HL-60 (cell line): ENCODE data around the gene SMIM28.
A peak's percentile ranks its signal among the peaks of the same experiment; 100 is the strongest.

Experiments
- DNase-seq, 2 experiments: peaks; one replicate each; pipeline ENCODE4 v3.0.0-alpha.2; 2010 to 2020; ENCODE audit warnings: low read depth in 1 of 2, low spot score in 1 of 2
- H3K27ac ChIP-seq: fragments of 250-450 bp; sonication (Bioruptor Pico); replicated peaks from 2 replicates; pipeline ENCODE4 v1.5.1; 2020; ENCODE audit warnings: mild to moderate bottlenecking, moderate library complexity
- H3K27me3 ChIP-seq: fragments of 250-450 bp; sonication (Bioruptor Pico); 2 replicates; pipeline ENCODE4 v1.5.1; 2021; ENCODE audit warnings: mild to moderate bottlenecking, moderate library complexity; ENCODE audit not compliant: insufficient read depth, poor library complexity, severe bottlenecking
- H3K4me3 ChIP-seq: replicated peaks from 2 replicates; pipeline ENCODE4 v1.5.1; 2011; ENCODE audit warnings: mild to moderate bottlenecking, control low read depth, low read length; ENCODE audit not compliant: insufficient read depth
- GABPA ChIP-seq: IDR thresholded peaks from 2 replicates; pipeline ENCODE4 v1.6.1; 2012; ENCODE audit warnings: low read depth
- POLR2AphosphoS5 ChIP-seq: IDR thresholded peaks from 2 replicates; pipeline ENCODE4 v1.6.1; 2012; ENCODE audit warnings: low read depth
- SPI1 ChIP-seq: IDR thresholded peaks from 2 replicates; pipeline ENCODE4 v1.6.1; 2012; ENCODE audit warnings: low read depth, mild to moderate bottlenecking, borderline replicate concordance
- TF ChIP-seq, protein P1 (sequence below): IDR thresholded peaks from 2 replicates; pipeline ENCODE4 v1.6.1; 2012; ENCODE audit warnings: low read depth; ENCODE audit not compliant: insufficient replicate concordance
- TF ChIP-seq, protein P2 (sequence below): IDR thresholded peaks from one replicate; pipeline ENCODE4 v1.5.1; 2011; ENCODE audit warnings: low read length, control low read depth, inconsistent platforms; ENCODE audit not compliant: insufficient read depth

SMIM28 gene

DNA sequence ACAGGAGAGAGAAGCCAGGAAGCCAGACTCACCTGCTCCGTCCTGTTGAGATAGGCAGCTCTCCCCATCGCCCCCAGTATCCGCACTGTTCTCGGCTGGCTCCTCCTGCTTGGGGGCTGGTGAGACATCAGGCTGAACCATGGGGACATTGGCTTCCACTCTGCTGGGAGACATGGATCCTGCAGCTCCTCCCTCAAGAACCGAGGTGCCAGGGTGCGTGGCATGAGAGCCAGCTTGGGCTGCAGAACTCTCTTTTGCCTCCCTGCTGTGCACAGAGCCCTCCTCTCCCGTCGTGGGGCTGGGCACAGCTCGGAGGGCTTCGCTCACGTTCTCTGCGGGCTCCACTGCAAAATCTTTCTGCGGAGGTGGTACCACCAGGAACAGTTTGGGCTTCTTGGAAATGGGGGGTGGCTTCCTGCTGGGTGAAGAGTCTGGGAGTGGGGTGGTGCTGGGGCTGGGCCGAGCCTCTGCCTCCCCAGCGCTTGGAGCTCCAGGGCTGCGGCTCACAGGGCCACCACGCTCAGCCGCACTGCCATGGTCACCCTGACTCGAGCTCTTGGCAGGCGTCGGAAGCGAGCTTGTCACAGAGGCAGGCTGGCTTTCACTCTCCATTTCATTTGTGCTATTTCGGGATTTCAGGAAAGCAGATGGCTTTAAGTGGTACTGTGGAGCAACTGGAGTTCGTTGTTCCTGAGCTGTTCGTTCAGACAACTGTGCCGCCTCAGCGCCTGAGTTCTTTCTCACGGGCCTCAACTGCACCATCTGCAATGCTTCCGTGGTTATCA is 52.8 kb downstream of the SMIM28 start:
- TF ChIP-seq GABPA (no peak), SPI1 (no peak), POLR2AphosphoS5 (no peak)
- TF ChIP-seq, protein P1, sequence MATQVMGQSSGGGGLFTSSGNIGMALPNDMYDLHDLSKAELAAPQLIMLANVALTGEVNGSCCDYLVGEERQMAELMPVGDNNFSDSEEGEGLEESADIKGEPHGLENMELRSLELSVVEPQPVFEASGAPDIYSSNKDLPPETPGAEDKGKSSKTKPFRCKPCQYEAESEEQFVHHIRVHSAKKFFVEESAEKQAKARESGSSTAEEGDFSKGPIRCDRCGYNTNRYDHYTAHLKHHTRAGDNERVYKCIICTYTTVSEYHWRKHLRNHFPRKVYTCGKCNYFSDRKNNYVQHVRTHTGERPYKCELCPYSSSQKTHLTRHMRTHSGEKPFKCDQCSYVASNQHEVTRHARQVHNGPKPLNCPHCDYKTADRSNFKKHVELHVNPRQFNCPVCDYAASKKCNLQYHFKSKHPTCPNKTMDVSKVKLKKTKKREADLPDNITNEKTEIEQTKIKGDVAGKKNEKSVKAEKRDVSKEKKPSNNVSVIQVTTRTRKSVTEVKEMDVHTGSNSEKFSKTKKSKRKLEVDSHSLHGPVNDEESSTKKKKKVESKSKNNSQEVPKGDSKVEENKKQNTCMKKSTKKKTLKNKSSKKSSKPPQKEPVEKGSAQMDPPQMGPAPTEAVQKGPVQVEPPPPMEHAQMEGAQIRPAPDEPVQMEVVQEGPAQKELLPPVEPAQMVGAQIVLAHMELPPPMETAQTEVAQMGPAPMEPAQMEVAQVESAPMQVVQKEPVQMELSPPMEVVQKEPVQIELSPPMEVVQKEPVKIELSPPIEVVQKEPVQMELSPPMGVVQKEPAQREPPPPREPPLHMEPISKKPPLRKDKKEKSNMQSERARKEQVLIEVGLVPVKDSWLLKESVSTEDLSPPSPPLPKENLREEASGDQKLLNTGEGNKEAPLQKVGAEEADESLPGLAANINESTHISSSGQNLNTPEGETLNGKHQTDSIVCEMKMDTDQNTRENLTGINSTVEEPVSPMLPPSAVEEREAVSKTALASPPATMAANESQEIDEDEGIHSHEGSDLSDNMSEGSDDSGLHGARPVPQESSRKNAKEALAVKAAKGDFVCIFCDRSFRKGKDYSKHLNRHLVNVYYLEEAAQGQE: no peak
- TF ChIP-seq, protein P2, sequence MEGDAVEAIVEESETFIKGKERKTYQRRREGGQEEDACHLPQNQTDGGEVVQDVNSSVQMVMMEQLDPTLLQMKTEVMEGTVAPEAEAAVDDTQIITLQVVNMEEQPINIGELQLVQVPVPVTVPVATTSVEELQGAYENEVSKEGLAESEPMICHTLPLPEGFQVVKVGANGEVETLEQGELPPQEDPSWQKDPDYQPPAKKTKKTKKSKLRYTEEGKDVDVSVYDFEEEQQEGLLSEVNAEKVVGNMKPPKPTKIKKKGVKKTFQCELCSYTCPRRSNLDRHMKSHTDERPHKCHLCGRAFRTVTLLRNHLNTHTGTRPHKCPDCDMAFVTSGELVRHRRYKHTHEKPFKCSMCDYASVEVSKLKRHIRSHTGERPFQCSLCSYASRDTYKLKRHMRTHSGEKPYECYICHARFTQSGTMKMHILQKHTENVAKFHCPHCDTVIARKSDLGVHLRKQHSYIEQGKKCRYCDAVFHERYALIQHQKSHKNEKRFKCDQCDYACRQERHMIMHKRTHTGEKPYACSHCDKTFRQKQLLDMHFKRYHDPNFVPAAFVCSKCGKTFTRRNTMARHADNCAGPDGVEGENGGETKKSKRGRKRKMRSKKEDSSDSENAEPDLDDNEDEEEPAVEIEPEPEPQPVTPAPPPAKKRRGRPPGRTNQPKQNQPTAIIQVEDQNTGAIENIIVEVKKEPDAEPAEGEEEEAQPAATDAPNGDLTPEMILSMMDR: no peak
- Histone ChIP-seq H3K27me3 (no peaks in the 10 kb centered on the region), H3K4me3 (no peak overlapping the region), H3K27ac (no peak overlapping the region)
- DNase-seq: no peak

DNA sequence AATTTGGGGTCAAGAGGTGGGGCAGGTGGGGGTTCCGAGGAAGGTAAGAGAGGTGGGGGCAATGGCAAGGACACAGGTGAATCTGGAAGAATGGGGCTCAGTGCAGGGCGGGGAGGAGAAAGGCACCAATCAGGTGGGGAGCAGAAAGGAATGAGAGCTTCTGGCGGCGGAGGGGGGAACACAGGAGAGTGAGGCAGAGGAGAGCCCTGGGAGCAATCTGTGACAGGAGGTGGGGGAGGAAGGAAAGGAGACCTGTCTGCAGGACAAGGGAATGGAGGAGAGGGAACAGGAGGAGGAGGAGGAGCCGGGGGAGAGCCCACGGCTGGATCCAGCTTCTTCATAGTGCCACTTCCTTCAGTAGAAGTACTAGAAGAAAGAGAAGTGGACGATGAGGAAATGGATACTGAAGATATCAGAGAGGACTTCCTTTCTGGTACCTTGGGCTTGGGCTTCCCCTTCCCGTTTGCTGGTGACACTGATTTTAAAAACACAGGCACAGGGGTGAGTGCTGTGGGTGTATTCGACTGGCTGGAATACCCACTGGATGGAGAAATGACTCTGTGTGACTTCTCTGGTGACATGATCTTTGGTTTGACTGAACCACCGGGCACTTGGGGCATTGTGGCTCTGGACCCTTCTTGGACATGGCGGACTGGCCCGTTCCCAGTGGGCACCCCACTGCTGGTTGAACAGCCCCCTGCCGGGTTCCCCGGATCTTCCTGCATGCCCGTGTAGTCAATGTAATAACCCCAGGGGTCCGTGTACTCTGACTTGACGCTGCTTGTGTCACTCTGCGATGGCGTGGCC is 53.8 kb downstream of the SMIM28 start:
- no peaks in the 10 kb centered on the region for H3K27me3 ChIP-seq
- peak in 1 of 2 experiments; percentile 46 for DNase-seq
- H3K27ac ChIP-seq: no peak overlapping the region
- H3K4me3 ChIP-seq: no peak overlapping the region
- TF ChIP-seq SPI1: peak; percentile 95
- TF ChIP-seq, protein P1: no peak

DNA sequence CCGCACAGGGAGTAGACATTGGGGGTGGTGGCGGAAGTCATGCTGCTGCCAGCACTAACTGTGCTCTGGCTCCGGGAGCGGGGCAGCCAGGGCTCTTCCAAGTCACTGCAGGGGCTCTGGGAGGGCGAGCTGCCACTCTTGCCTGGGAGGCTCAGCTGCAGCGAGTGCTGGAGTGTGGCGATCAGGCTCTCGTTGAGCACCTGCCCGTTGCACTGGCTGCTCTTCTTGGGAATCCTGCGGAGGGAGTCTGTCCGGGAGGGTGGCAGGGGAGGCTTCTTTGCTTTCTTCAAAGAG is 54.3 kb downstream of the SMIM28 start:
- no peak overlapping the region for H3K4me3 ChIP-seq
- TF ChIP-seq, protein P1: no peak
- TF ChIP-seq GABPA: no peak
- TF ChIP-seq SPI1: no peak
- TF ChIP-seq, protein P2: no peak
- TF ChIP-seq POLR2AphosphoS5: no peak
- no peaks in the 10 kb centered on the region for H3K27me3 ChIP-seq
- H3K27ac ChIP-seq: no peak overlapping the region
- no peak for DNase-seq
